Measurements from ENCODE around the gene PPA2.

Gene PPA2

DNA sequence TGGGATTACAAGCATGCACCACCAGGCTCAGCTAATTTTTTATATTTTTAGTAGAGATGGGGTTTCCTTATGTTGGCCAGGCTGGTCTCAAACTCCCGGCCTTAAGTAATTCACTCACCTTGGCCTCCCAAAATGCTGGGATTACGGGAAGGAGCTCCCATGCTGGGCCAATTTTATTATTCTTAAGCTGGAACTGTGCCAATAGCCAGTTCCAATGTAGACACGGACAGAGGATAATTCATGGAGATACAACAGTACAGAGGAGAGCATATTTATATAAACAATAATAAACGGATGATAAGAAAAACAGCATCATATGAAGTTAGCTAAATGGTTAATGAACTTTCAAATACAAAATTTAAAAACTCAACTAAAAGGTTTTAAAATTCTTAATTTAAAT, 87.8 kb downstream of the PPA2 start:
- H3K36me3 ChIP-seq (ENCODE audit: insufficient read depth, low read length) = peaks cover 24% of the 10 kb centered on the region
- no peak overlapping the region for H3K27ac ChIP-seq (ENCODE audit: low read depth, low read length)
- H3K27me3 ChIP-seq (ENCODE audit: control insufficient read depth in 1 of 2, insufficient read depth in 2 of 2, low read length in 2 of 2) = no peaks in the 10 kb centered on the region
- H3K9me3 ChIP-seq (ENCODE audit: low read length) = no peaks in the 10 kb centered on the region
- H3K4me1 ChIP-seq (ENCODE audit: insufficient read depth, low read length) = no peaks in the 10 kb centered on the region
- no peak overlapping the region for H3K4me3 ChIP-seq (ENCODE audit: low read depth in 1 of 2, low read length in 2 of 2)
- H3K9ac ChIP-seq (ENCODE audit: low read length) = no peak overlapping the region

DNA sequence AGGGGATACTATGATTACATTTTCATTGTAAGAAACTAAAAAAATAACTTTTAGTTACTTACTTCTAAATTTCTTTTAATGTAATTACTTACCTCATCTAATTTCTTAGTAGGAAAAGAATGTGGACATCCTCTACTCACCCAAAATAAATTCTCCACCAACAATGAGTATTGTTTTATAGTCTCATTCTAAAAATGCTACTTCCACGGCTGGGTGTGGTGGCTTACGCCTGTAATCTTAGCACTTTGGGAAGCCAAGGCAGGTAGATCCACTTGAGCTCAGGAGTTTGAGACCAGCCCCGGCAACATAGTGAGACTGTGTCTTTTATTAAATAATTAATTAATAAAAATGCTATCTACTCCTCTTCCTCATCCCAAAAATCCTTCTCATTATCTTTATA, 99.8 kb downstream of the PPA2 start:
- no peaks in the 10 kb centered on the region for H3K4me1 ChIP-seq (ENCODE audit: insufficient read depth, low read length)
- H3K27ac ChIP-seq (ENCODE audit: low read depth, low read length) = no peak overlapping the region
- H3K36me3 ChIP-seq (ENCODE audit: insufficient read depth, low read length) = peaks cover 7% of the 10 kb centered on the region
- H3K27me3 ChIP-seq (ENCODE audit: control insufficient read depth in 1 of 2, insufficient read depth in 2 of 2, low read length in 2 of 2) = no peaks in the 10 kb centered on the region
- no peaks in the 10 kb centered on the region for H3K9me3 ChIP-seq (ENCODE audit: low read length)
- no peak overlapping the region for H3K4me3 ChIP-seq (ENCODE audit: low read depth in 1 of 2, low read length in 2 of 2)
- H3K9ac ChIP-seq (ENCODE audit: low read length) = no peak overlapping the region

DNA sequence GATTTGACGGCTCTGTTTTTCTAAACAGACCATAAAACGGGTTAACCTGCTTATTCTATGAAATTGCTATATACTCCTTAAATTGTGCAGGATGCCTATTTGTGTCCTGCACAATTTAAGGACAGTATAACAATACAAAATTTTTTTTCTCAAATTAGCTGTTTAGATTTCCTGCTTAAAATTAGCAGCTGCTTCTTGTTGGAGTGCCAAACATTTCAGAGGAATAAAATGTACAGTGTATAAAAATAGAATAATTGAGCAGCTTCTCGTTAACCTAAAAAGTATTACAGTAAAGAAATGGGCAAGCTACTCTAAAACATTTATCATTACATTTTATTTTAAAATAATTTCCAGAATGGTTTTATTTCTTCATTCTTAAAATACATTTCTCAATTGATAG, 100.5 kb downstream of the PPA2 start:
- no peaks in the 10 kb centered on the region for H3K4me1 ChIP-seq (ENCODE audit: insufficient read depth, low read length)
- H3K9ac ChIP-seq (ENCODE audit: low read length) = no peak overlapping the region
- no peak overlapping the region for H3K27ac ChIP-seq (ENCODE audit: low read depth, low read length)
- H3K36me3 ChIP-seq (ENCODE audit: insufficient read depth, low read length) = peaks cover 9% of the 10 kb centered on the region
- H3K27me3 ChIP-seq (ENCODE audit: control insufficient read depth in 1 of 2, insufficient read depth in 2 of 2, low read length in 2 of 2) = no peaks in the 10 kb centered on the region
- no peak overlapping the region for H3K4me3 ChIP-seq (ENCODE audit: low read depth in 1 of 2, low read length in 2 of 2)
- no peaks in the 10 kb centered on the region for H3K9me3 ChIP-seq (ENCODE audit: low read length)

DNA sequence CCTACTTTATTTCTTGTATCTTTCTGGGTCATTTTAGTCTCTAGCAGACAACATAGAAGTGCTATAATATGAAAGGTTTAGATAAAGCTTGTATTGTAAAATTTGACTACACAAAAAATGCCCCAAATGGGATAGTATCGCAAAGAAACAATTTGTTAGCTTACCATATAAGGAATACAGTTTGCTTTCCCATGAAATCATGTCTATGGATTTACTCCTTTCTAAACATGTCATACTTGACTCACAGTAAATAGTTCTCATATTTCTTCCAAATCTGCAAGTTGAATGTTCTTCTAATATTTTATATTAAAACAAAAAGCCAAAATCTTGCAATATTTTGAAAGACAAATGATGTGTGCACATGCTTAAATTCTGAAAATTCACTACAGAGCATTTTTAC, 103.9 kb downstream of the PPA2 start:
- Histone ChIP-seq H3K9me3 (ENCODE audit: low read length) (no peaks in the 10 kb centered on the region), H3K27ac (ENCODE audit: low read depth, low read length) (no peak overlapping the region), H3K4me3 (ENCODE audit: low read depth in 1 of 2, low read length in 2 of 2) (no peak overlapping the region), H3K4me1 (ENCODE audit: insufficient read depth, low read length) (no peaks in the 10 kb centered on the region), H3K27me3 (ENCODE audit: control insufficient read depth in 1 of 2, insufficient read depth in 2 of 2, low read length in 2 of 2) (no peaks in the 10 kb centered on the region), H3K36me3 (ENCODE audit: insufficient read depth, low read length) (peaks cover 9% of the 10 kb centered on the region), H3K9ac (ENCODE audit: low read length) (no peak overlapping the region)

DNA sequence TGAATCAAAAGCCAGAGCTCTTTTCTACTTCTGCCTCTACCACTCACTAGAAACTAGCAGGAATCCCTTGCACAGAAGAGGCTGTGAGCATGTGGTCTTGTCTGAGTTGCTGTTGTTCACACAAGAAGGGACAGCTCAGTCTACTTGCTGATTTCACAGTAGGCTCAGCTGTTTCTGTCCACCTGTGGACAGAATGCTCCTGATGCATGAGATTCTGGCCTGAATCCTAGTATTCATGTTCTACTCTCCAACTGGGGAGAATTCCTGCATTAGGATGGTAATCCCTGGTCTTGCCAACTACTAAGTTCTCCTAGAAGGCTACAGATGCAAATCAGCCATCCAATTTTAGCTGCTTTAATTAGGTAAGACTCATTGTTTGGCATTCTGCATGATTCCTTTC, 112.8 kb downstream of the PPA2 start:
- Histone ChIP-seq H3K4me1 (ENCODE audit: insufficient read depth, low read length) (no peaks in the 10 kb centered on the region), H3K27me3 (ENCODE audit: control insufficient read depth in 1 of 2, insufficient read depth in 2 of 2, low read length in 2 of 2) (no peaks in the 10 kb centered on the region), H3K9me3 (ENCODE audit: low read length) (no peaks in the 10 kb centered on the region), H3K36me3 (ENCODE audit: insufficient read depth, low read length) (no peaks in the 10 kb centered on the region), H3K27ac (ENCODE audit: low read depth, low read length) (no peak overlapping the region), H3K9ac (ENCODE audit: low read length) (no peak overlapping the region), H3K4me3 (ENCODE audit: low read depth in 1 of 2, low read length in 2 of 2) (no peak overlapping the region)

DNA sequence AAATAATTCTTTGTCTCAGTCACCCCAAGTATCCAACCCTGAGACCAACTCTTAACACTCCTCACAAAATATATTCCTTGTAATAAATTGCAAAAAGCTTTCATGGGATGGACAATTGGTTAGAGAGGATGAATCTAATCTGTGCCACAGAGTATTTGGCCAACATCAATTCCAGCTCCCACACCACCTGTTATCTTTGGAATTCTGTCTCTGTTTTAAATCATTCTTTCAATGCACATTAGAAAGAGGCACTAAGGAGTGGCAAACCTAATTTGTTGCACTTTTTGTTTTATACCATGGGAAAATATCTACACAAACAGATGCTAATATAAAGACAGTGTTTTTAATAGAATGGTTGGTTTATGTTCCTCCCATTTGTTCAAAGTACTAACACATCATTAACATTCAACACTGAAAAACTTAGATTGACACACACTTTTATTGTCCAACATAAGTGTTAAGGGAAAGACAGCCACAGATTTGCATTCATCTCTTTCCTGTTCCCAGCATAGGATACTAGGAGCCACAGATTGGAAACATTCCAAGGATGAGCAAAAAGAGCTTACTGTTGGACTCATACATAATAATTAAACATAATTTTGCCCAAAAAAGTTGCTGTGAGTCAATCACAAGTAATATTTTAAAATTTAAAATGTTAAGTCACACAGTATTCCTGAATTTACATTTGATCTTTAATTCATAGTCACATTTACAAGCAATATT, 116.4 kb downstream of the PPA2 start:
- H3K4me3 ChIP-seq (ENCODE audit: low read depth in 1 of 2, low read length in 2 of 2) = no peak overlapping the region
- no peaks in the 10 kb centered on the region for H3K27me3 ChIP-seq (ENCODE audit: control insufficient read depth in 1 of 2, insufficient read depth in 2 of 2, low read length in 2 of 2)
- H3K4me1 ChIP-seq (ENCODE audit: insufficient read depth, low read length) = no peaks in the 10 kb centered on the region
- H3K9me3 ChIP-seq (ENCODE audit: low read length) = no peaks in the 10 kb centered on the region
- H3K9ac ChIP-seq (ENCODE audit: low read length) = no peak overlapping the region
- no peak overlapping the region for H3K27ac ChIP-seq (ENCODE audit: low read depth, low read length)
- H3K36me3 ChIP-seq (ENCODE audit: insufficient read depth, low read length) = no peaks in the 10 kb centered on the region

DNA sequence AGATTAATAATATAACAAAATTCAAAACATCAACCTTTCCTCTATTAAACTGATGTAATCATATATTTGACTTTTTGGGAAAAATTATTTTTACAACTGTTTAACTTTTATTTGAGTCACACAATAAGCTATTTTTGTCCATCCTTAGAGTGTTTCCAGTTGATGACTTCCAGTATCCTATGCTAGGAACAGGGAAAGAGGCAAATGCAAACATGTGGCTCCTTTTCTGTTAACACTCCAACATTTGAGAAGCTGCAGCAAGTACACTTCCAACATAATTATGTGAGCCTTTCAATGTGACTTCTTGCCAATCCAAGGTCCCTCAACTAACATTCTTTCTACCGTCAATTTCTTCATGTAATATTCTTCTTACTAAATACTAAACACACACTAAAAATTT, 117.7 kb downstream of the PPA2 start:
- Histone ChIP-seq H3K9ac (ENCODE audit: low read length) (no peak overlapping the region), H3K27ac (ENCODE audit: low read depth, low read length) (no peak overlapping the region), H3K27me3 (ENCODE audit: control insufficient read depth in 1 of 2, insufficient read depth in 2 of 2, low read length in 2 of 2) (no peaks in the 10 kb centered on the region), H3K9me3 (ENCODE audit: low read length) (no peaks in the 10 kb centered on the region), H3K4me1 (ENCODE audit: insufficient read depth, low read length) (no peaks in the 10 kb centered on the region), H3K36me3 (ENCODE audit: insufficient read depth, low read length) (no peaks in the 10 kb centered on the region), H3K4me3 (ENCODE audit: low read depth in 1 of 2, low read length in 2 of 2) (no peak overlapping the region)

DNA sequence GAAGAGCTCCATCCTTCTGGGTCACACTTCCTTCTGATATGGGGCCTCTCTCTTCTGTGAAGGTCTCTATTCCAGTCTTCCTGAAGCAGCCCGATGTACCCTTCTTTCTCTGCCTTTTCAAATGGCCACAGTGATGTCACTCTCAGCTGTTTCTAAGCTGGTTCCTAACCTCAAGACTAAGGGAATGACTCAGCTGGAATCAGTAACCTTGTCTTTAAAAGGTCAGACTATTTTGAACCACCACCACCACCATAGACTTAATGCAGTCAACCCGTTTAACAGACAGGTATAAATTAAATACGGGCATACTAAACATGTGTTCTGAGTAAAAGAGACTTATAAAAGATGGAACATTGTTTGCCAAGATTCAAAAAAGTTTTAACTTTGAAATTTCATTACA, 121.0 kb downstream of the PPA2 start:
- no peak overlapping the region for H3K27ac ChIP-seq (ENCODE audit: low read depth, low read length)
- H3K36me3 ChIP-seq (ENCODE audit: insufficient read depth, low read length) = no peaks in the 10 kb centered on the region
- no peaks in the 10 kb centered on the region for H3K4me1 ChIP-seq (ENCODE audit: insufficient read depth, low read length)
- H3K27me3 ChIP-seq (ENCODE audit: control insufficient read depth in 1 of 2, insufficient read depth in 2 of 2, low read length in 2 of 2) = no peaks in the 10 kb centered on the region
- no peak overlapping the region for H3K9ac ChIP-seq (ENCODE audit: low read length)
- H3K9me3 ChIP-seq (ENCODE audit: low read length) = no peaks in the 10 kb centered on the region
- H3K4me3 ChIP-seq (ENCODE audit: low read depth in 1 of 2, low read length in 2 of 2) = no peak overlapping the region

DNA sequence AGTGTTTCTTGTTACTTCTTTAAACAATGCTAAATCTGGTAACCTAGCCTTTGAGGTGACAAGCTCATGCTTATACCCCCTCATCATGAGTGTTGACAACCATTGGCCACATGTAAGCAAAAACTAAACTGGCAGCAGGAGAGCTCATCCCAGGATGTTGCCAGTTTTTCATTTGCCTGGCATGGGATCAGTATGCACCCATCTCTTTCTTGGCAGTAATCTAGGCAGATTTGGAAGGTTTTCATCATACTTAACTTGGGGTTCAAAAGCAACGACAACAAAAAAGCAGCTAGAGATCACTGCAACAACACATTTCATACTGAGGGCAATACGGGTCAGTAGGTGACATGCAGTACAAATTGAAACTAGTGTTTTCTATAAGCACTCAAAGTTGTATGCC, 122.0 kb downstream of the PPA2 start:
- no peak overlapping the region for H3K4me3 ChIP-seq (ENCODE audit: low read depth in 1 of 2, low read length in 2 of 2)
- H3K9ac ChIP-seq (ENCODE audit: low read length) = no peak overlapping the region
- no peak overlapping the region for H3K27ac ChIP-seq (ENCODE audit: low read depth, low read length)
- H3K9me3 ChIP-seq (ENCODE audit: low read length) = no peaks in the 10 kb centered on the region
- H3K36me3 ChIP-seq (ENCODE audit: insufficient read depth, low read length) = no peaks in the 10 kb centered on the region
- H3K27me3 ChIP-seq (ENCODE audit: control insufficient read depth in 1 of 2, insufficient read depth in 2 of 2, low read length in 2 of 2) = no peaks in the 10 kb centered on the region
- no peaks in the 10 kb centered on the region for H3K4me1 ChIP-seq (ENCODE audit: insufficient read depth, low read length)

DNA sequence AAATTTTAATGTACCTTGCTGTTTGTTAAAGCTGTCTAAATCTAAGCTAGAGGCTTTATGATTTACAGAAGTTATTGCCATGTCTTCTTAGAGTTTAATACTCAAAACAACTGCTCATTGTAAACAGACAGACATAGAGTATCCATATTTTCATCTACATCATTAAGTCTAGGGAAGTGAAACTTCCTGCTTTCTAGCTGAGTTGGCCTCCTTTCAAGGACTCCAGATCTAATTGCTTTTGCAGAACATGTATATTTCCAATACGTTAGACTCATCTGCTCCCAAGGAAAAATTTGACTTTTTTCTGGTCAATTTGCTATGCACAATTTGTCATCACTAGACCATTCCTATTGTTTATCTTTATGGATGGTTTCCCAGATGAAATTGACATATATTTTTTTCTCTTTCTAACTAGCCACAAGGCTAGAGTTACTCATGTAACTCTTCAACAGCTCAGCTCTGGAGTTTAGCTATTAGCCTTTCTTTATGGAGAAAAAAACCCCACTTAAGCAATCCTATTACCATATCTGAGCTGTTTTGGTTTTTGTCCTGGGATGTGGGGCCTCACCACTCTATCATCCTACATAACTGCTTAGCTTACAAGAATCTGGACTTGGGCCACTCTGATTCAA, 122.9 kb downstream of the PPA2 start:
- no peaks in the 10 kb centered on the region for H3K9me3 ChIP-seq (ENCODE audit: low read length)

DNA sequence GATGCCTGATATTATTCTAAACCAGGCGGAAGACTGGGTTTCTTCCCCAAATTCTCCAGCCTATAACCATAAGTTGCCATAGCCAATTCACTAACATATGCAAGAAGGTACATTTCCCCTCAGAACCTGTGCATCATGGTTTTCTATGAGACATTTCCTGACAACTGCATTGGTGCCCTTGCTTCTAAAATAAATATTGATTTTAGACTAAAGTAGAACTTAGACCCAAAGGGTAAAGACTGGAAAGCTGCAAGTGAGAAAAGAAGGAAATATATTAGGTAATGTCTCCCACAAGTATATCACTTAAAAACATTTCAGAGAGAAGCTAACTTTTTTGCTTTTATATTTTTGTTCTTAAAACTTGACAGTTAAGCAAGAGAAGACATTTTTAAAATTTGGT, 125.1 kb downstream of the PPA2 start:
- Histone ChIP-seq H3K9me3 (ENCODE audit: low read length) (no peaks in the 10 kb centered on the region), H3K4me1 (ENCODE audit: insufficient read depth, low read length) (peaks cover 4% of the 10 kb centered on the region), H3K4me3 (ENCODE audit: low read depth in 1 of 2, low read length in 2 of 2) (no peak overlapping the region), H3K9ac (ENCODE audit: low read length) (no peak overlapping the region), H3K27ac (ENCODE audit: low read depth, low read length) (no peak overlapping the region), H3K36me3 (ENCODE audit: insufficient read depth, low read length) (no peaks in the 10 kb centered on the region), H3K27me3 (ENCODE audit: control insufficient read depth in 1 of 2, insufficient read depth in 2 of 2, low read length in 2 of 2) (no peaks in the 10 kb centered on the region)

More for the DNA sequence above, 122.9 kb downstream of the PPA2 start:
- H3K9ac ChIP-seq (ENCODE audit: low read length) = no peak overlapping the region
- H3K4me1 ChIP-seq (ENCODE audit: insufficient read depth, low read length) = no peaks in the 10 kb centered on the region
- no peak overlapping the region for H3K4me3 ChIP-seq (ENCODE audit: low read depth in 1 of 2, low read length in 2 of 2)
- no peak overlapping the region for H3K27ac ChIP-seq (ENCODE audit: low read depth, low read length)
- no peaks in the 10 kb centered on the region for H3K27me3 ChIP-seq (ENCODE audit: control insufficient read depth in 1 of 2, insufficient read depth in 2 of 2, low read length in 2 of 2)
- no peaks in the 10 kb centered on the region for H3K36me3 ChIP-seq (ENCODE audit: insufficient read depth, low read length)

DNA sequence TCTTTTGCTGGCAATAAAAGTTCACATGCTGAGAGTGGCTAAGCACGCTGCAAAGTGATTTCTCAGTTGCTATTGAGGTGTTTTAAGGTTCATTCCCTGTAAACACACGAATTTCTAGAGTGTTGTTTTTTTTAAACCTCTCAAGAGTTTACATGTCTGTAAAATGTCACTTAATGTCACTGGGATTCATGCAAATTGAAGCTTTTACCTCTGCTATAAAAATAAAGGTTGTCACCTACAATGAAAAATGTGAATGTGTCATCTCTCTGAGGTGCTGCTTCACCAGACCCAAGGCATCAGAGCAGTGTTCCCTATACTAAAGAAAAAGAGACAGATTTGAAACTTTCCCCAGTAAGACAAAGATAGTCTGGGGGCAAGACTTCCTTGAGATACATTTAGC, 127.0 kb downstream of the PPA2 start:
- Histone ChIP-seq H3K4me3 (ENCODE audit: low read depth in 1 of 2, low read length in 2 of 2) (no peak overlapping the region), H3K36me3 (ENCODE audit: insufficient read depth, low read length) (no peaks in the 10 kb centered on the region), H3K27ac (ENCODE audit: low read depth, low read length) (no peak overlapping the region), H3K9me3 (ENCODE audit: low read length) (no peaks in the 10 kb centered on the region), H3K9ac (ENCODE audit: low read length) (no peak overlapping the region), H3K27me3 (ENCODE audit: control insufficient read depth in 1 of 2, insufficient read depth in 2 of 2, low read length in 2 of 2) (no peaks in the 10 kb centered on the region), H3K4me1 (ENCODE audit: insufficient read depth, low read length) (peaks cover 9% of the 10 kb centered on the region)

Data from muscle layer of colon (tissue), 2 donors.